Measurements from ENCODE around the gene LTBP2. TPM values are rescaled to one million over a fixed set of nuclear protein-coding genes. Genes with fewer than 3 reads are reported as not detected.

LTBP2 gene
- total and polyA plus RNA-seq, 2 experiments from 2014 or later, result 2.0 to 5.4 TPM

DNA sequence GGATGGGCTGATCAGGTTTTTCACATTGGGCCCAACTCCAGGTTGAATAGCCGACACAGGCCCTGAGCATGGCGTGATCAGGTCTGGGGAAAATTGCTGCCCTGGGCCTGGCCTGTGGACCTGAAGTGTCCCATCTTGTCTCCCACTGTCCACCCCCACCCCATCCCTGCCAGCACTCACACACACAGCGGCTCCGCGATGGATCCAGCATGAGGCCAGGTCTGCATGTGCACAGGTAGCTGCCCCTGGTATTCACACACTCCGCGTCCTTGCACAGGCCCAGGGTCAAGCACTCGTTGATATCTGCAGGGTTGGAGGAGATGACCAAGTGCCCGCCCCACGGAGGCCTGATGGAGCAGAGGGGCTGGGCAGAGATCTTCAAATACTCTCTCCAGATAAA is 79.8 kb downstream of the LTBP2 start:
- no peaks in the 10 kb centered on the region for H3K27me3 ChIP-seq
- H3K36me3 ChIP-seq, result no peaks in the 10 kb centered on the region
- peaks cover 4% of the 10 kb centered on the region for H3K4me1 ChIP-seq (ENCODE audit: low read depth)
- H3K4me3 ChIP-seq, result no peak overlapping the region
- no peak for DNase-seq (ENCODE audit: low read depth in 1 of 2, low spot score in 1 of 2)
- no peak overlapping the region for H3K27ac ChIP-seq
- TF ChIP-seq, protein P1, sequence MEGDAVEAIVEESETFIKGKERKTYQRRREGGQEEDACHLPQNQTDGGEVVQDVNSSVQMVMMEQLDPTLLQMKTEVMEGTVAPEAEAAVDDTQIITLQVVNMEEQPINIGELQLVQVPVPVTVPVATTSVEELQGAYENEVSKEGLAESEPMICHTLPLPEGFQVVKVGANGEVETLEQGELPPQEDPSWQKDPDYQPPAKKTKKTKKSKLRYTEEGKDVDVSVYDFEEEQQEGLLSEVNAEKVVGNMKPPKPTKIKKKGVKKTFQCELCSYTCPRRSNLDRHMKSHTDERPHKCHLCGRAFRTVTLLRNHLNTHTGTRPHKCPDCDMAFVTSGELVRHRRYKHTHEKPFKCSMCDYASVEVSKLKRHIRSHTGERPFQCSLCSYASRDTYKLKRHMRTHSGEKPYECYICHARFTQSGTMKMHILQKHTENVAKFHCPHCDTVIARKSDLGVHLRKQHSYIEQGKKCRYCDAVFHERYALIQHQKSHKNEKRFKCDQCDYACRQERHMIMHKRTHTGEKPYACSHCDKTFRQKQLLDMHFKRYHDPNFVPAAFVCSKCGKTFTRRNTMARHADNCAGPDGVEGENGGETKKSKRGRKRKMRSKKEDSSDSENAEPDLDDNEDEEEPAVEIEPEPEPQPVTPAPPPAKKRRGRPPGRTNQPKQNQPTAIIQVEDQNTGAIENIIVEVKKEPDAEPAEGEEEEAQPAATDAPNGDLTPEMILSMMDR (IDR thresholded peaks at IDR 0.05; ENCODE audit: low read depth, low read length), result no peak
- no peaks in the 10 kb centered on the region for H3K9me3 ChIP-seq (ENCODE audit: low read depth)

DNA sequence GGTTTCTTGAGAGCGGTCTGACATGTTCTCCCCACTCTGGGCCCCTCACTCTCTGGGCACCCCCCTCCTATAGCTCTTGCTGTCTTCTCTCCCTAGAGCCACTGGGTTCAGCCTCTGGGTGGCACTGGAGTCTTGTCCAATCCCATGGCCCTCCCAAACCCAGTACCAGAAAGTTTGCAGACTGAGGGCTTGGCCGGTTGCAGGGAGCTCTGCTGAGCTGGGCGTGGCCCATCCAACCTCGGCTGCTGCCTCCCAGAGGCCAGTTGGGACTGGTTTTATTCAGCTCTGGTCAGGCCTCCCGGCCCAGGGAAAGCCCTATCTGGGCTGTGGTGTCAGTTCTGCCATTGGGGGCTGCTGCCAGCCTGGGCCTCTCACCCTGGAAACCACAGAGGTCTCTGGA is 80.6 kb downstream of the LTBP2 start:
- peak; percentile 36 to 74 for DNase-seq (ENCODE audit: low read depth in 1 of 2, low spot score in 1 of 2)
- no peak overlapping the region for H3K27ac ChIP-seq
- TF ChIP-seq, protein P1 (IDR thresholded peaks at IDR 0.05; ENCODE audit: low read depth, low read length), result peak; percentile 38
- no peak overlapping the region for H3K4me3 ChIP-seq
- no peaks in the 10 kb centered on the region for H3K27me3 ChIP-seq
- H3K36me3 ChIP-seq, result no peaks in the 10 kb centered on the region
- H3K4me1 ChIP-seq (ENCODE audit: low read depth), result peaks cover 4% of the 10 kb centered on the region
- H3K9me3 ChIP-seq (ENCODE audit: low read depth), result no peaks in the 10 kb centered on the region

DNA sequence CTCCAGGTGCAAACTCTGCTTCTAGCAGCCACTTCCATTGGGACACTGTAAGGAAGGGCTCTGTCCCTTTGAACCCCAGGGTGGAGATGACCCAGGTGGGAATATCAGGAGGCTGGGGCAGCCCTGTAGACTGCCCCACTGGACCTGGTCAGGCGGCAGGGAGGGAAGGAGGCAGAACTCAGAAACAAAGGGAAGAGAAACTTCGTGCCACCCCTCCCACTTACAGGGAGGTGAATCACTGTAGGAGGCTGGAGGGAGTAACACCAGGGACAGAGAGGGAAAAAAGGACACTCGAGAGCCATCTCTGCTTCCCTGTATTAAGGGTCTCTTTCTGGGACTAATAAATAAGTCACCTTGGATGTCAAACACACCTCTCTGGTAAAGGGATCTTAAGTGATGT is 81.0 kb downstream of the LTBP2 start:
- Histone ChIP-seq H3K4me3 (no peak overlapping the region), H3K4me1 (ENCODE audit: low read depth) (peaks cover 4% of the 10 kb centered on the region), H3K27ac (no peak overlapping the region), H3K9me3 (ENCODE audit: low read depth) (no peaks in the 10 kb centered on the region), H3K27me3 (no peaks in the 10 kb centered on the region), H3K36me3 (no peaks in the 10 kb centered on the region)
- DNase-seq (ENCODE audit: low read depth in 1 of 2, low spot score in 1 of 2), result no peak
- TF ChIP-seq, protein P1 (IDR thresholded peaks at IDR 0.05; ENCODE audit: low read depth, low read length), result no peak

DNA sequence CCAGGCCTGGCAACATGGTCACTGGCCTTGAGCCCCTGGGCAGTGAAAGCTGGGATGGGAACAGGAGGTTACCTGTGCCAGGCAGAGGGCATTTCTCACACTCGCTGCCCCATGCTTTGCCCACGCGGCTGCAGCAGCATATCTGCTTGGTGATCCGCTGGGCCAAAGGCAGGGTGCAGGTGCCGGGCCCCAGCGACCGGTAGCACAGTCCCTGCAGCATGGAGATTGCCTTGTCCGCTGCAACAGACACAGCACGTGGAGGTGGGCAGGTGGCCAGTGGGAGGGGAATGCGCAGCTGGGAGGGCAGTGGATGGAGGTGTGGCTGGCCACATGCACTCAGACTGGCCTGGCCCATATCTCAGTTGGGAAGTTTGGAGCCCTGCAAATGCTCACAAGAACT is 83.2 kb downstream of the LTBP2 start:
- DNase-seq (ENCODE audit: low read depth in 1 of 2, low spot score in 1 of 2), result no peak
- H3K4me1 ChIP-seq (ENCODE audit: low read depth), result peaks cover 4% of the 10 kb centered on the region
- TF ChIP-seq, protein P1 (IDR thresholded peaks at IDR 0.05; ENCODE audit: low read depth, low read length), result no peak
- H3K9me3 ChIP-seq (ENCODE audit: low read depth), result no peaks in the 10 kb centered on the region
- no peak overlapping the region for H3K4me3 ChIP-seq
- H3K36me3 ChIP-seq, result no peaks in the 10 kb centered on the region
- no peak overlapping the region for H3K27ac ChIP-seq
- H3K27me3 ChIP-seq, result no peaks in the 10 kb centered on the region

DNA sequence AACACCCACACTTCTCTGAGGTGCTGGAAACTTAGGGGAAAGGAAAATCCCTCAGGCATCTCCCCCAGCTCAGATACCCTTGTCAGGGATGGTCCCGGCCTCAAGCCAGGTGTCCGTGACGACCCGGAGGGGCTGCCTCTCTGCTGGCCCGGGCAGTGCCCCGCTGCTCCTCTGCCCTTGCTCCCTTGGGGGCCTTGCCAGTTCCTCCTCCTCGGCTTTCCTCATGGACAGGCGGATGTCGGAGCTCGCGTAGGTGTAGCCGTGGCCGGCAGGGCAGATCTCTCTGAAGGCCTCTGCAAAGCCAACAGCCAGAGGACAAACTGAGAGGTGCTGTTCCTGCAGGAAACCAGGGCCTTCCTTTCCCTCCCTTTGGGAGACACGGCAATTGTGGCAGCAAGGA is 83.6 kb downstream of the LTBP2 start:
- H3K27ac ChIP-seq, result no peak overlapping the region
- TF ChIP-seq, protein P1 (IDR thresholded peaks at IDR 0.05; ENCODE audit: low read depth, low read length), result no peak

More for the DNA sequence above, 83.6 kb downstream of the LTBP2 start:
- H3K9me3 ChIP-seq (ENCODE audit: low read depth), result no peaks in the 10 kb centered on the region
- no peaks in the 10 kb centered on the region for H3K27me3 ChIP-seq
- H3K36me3 ChIP-seq, result no peaks in the 10 kb centered on the region
- peaks cover 4% of the 10 kb centered on the region for H3K4me1 ChIP-seq (ENCODE audit: low read depth)
- no peak for DNase-seq (ENCODE audit: low read depth in 1 of 2, low spot score in 1 of 2)
- no peak overlapping the region for H3K4me3 ChIP-seq
